Activated CD8-positive, alpha-beta memory T cell treated with anti-CD3 and anti-CD28 coated beads for 24 hours (primary cell): ENCODE data around the gene CERS4.
"Not testable (repeated sequence)": the region's sequence is repeated elsewhere in the genome, so short reads cannot be mapped to it uniquely, and the experiment has no call there.

Source experiments
- DNase-seq: peaks from one replicate; pipeline ENCODE4 v3.0.0-alpha.2; 2020

Gene CERS4

GRCh38 chr19:8208922-8209461, at the start of gene CERS4:
Gene CERS4 (plus strand): TSS chr19:8209370. CDS start chr19:8251077, 41,707 bp downstream.
- peak; percentile 88 for DNase-seq

DNA sequence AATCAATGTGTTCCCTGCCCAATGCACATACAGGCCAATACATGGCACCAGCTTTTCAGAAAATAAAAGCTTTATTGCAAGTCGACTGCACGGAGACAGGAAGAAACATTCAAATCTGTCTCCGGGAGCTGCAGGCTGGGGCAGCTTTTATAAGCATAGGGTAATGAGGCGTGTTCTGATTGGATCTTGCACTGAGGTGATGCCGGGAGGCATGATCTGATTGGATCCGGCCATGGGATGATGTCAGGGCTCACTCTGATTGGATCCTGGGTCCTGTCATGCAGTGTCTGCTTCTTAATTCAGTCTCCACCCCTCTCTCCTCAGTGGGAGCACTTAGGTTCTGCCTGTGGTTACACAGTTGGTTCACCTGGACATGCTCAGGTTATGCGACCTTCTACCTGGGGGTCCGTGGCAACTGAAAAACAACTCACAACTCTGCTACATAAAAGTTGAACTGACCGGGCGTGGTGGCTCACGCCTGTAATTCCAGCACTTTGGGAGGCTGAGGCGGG, 48.0 kb upstream of the CERS4 start:
- DNase-seq: no peak

GRCh38 chr19:8163759-8164158, 45.4 kb upstream of the CERS4 start:
- DNase-seq: no peak

GRCh38 chr19:8167985-8168384, 41.2 kb upstream of the CERS4 start:
- DNase-seq: no peak

DNA sequence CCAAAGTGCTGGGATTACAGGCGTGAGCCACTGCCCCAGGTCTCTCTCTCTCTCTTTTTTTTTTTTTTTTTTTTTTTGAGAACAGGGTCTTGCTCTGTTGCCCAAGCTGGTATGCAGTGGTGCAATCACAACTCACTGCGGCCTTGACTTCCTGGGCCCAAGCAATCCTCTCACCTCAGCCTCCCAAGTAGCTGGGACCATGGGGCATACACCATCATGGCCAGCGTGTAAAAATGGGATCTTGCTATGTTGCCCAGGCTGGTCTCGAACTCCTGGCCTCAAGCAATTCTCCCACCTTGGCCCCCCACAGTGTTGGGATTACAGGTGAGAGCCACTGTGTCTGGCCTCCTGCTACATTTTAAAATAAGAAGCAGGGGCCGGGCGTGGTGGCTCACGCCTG, 40.6 kb upstream of the CERS4 start:
- DNase-seq: no peak

DNA sequence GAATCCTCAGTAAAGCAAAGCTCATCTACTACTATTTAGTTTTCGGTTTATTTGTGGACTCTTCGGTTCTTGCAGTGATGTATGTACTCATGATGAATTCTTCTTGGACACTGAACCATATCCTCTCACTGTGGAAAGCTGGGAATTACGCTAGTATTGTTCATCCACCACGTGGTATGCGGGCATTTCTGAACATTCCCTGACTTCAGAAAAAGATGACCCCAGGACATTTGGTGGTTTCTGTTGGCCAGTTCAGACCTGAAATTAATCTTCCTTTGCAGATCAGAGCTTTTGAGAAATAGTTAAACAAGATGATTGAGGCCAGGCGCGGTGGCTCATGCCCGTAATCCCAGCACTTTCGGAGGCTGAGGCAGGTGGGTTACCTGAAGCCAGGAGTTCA, 34.5 kb upstream of the CERS4 start:
- no peak for DNase-seq

GRCh38 chr19:8180018-8180417, 29.2 kb upstream of the CERS4 start:
- DNase-seq: no peak

GRCh38 chr19:8184274-8184673, 24.9 kb upstream of the CERS4 start:
- no peak for DNase-seq

GRCh38 chr19:8185343-8186068, 23.7 kb upstream of the CERS4 start:
- no peak for DNase-seq

- DNase-seq: no peak
Measured at GRCh38 chr19:8192221-8192820, 16.8 kb upstream of the CERS4 start.

- DNase-seq: peak; percentile 72
Measured at GRCh38 chr19:8194528-8195267, 14.5 kb upstream of the CERS4 start.

- DNase-seq: no peak
Measured at GRCh38 chr19:8196271-8196927, 12.8 kb upstream of the CERS4 start.

GRCh38 chr19:8203288-8204120, 5.7 kb upstream of the CERS4 start:
- not testable (repeated sequence) for DNase-seq

- DNase-seq: no peak
Measured at GRCh38 chr19:8204961-8205360, 4.2 kb upstream of the CERS4 start.

DNA sequence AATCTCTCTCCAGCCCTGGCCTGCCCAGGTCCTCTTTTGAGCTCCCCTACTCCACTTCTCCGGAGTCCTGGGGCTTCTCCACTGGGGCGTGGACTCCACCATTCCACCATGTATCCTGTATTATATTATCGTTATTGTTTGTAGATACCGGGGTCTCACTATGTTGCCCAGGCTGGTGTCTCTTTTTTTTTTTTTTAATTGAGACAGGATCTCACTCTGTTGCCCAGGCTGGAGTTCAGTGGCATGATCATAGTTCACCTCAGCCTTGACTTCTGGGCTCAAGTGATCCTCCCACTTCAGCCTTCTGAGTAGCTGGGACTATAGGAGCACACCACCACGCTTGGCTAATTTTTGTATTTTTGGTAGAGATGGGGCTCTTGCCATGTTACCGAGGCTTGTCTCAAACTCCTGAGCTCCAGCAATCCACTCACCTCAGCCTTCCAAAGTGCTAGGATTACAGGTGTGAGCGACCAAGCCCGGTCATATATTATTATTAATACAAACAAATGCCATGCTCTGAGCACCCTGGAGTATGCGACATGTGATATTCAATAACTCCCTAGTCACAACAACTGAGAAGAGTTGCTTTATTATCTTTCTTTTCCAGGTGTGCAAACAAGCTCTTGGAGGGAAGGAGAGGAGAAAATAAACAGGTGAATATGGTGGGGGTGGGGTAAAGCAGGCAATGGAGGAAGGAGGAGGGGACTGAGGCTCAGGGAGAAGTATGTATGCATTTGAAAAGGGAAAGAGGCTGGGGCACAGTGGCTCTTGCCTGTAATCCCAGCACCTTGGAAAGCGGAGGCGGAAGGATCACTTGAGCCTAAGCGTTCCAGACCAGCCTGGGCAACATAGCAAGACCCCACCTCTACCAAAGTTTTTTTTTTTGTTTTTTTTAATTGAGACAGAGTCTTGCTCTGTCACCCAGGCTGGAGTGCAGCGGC, 2.8 kb upstream of the CERS4 start:
- DNase-seq: no peak

GRCh38 chr19:8207326-8207725, 1.8 kb upstream of the CERS4 start:
- not testable (repeated sequence) for DNase-seq

GRCh38 chr19:8208119-8208921, 850 bp upstream of the CERS4 start:
- DNase-seq: no peak

DNA sequence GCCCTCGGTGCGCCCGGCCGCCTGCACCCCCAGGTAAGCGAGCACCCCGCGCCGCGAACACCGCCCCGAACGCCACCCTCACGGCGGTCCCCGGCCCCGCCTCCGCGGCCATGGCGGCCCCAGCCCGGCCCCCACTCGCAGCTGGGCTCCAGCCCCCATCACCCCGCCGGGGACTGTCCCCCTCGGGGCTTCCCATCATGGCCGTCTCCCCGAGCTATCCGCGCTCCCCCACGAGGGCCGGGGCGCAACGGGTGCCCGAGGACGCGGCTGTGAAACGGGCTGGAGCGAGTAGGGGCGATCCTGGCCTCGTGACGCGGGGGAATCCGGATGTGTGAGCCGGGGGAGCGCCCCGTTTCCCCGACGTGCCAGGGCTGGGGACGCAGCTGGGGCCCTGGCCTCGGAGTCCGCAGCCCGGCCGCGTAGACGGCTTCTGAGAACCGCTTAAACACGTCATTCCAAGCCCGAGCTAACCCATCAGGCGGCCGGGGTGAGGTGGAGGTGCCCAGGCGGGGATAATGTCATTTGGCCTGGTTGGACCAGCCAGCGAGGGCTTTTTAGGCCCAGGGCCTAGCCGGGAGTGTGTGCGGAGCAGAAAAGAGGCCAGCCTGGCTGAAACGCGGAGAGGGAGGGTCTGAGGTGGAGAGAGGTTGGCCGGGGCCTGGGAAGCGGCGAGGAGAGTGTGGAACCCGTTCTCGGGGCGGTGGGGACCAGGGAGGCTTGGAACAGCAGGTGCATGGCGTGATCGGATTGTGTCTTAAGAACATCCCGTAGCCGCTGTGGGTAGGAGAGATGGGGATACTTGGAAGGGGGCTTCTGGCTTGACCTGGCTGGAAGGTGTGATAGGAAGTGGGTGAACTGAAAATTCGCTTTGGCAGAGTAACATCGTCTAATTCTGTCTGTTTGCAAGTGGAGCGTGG, 550 bp downstream of the CERS4 start:
- peak; percentile 91 for DNase-seq
